ENCODE results near the gene SCUBE1. TPM values are rescaled to one million over a fixed set of nuclear protein-coding genes. Genes with fewer than 3 reads are reported as not detected.

SCUBE1 gene
- total and polyA plus RNA-seq, 10 of the 15 experiments (the other 5 are each of a cell fraction or from before 2014, with no cell fraction given): not detected

DNA sequence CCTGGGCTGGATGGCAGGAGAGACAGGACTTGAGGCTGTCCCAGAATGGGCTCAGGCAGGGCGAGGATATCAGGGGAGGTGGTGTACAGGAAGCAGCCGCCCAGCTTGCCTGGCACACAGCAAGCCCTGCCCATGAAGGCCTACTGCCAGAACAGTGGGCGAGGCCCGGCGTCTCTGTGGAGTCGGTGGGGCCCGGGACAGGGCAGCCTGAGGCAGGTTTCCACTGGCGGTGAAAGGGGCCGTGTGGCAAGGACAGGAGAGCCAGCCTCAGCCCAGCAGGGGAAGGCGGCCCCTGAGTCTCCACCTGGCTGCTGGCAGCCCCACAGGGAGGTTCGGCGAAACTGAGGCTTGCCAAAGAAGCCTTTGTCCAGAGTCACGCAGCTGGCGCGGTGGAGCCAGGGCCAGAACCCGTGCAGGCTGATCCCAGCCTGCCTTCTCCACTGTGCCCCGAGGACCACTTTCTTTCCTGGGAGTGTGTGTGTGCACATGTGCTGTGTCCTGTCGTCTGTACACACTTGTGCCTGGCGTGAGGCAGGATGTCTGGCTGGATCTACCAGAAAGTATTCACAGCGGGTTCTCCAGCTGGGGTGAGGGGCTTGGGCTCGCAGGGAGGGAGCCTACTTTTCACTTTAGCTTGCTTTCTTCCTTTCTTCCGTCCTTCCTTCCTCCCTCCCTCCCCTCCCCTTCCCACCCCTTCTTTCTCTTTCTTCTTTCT lies 190.7 kb downstream of the SCUBE1 start (continued):
- TF ChIP-seq EGR1 (IDR thresholded peaks at IDR 0.05; ENCODE audit: borderline replicate concordance in 1 of 2, low read depth in 2 of 2, low read length in 2 of 2) (no peak), NFXL1 (IDR thresholded peaks at IDR 0.05; ENCODE audit: borderline replicate concordance) (no peak), POLR2A (IDR thresholded peaks at IDR 0.05; ENCODE audit: low read depth, low read length) (peak; percentile 29; the same call in 1 of the 2 replicates), JUNB (IDR thresholded peaks at IDR 0.05) (no peak), ASH2L (IDR thresholded peaks at IDR 0.05; ENCODE audit: borderline replicate concordance, low read depth) (no peak), TCF3 (IDR thresholded peaks at IDR 0.05; ENCODE audit: borderline replicate concordance, insufficient read depth, low read depth, low read length) (no peak), BRCA1 (IDR thresholded peaks at IDR 0.05; ENCODE audit: low read depth, low read length) (no peak), ZNF24 (IDR thresholded peaks at IDR 0.05) (no peak)
- TF ChIP-seq, protein P1, sequence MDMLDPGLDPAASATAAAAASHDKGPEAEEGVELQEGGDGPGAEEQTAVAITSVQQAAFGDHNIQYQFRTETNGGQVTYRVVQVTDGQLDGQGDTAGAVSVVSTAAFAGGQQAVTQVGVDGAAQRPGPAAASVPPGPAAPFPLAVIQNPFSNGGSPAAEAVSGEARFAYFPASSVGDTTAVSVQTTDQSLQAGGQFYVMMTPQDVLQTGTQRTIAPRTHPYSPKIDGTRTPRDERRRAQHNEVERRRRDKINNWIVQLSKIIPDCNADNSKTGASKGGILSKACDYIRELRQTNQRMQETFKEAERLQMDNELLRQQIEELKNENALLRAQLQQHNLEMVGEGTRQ (IDR thresholded peaks at IDR 0.05; ENCODE audit: borderline replicate concordance, low read depth, low read length): no peak

DNA sequence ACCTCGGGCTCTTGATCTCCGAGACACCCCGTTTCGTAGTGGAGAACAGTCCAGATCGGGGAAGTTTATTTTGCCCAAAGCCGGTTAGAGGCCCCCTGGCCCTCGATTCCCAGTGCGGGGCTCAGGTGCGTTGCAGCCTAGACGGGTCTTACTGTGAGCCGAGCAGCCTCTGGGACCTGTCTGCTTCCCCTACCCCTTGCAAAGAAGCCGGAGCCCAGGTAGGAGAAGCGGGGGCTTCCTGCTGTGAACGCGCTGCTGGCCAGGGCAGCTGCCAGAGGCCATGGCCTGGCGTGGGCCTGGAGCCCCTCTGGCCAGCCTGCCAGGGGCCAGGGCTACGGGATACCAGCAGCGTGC lies 191.2 kb downstream of the SCUBE1 start:
- TF ChIP-seq LARP7 (IDR thresholded peaks at IDR 0.05): 0 out of 2 replicates have a peak, but pooled peaks have one; percentile 6
- TF ChIP-seq USF1 (IDR thresholded peaks at IDR 0.05; ENCODE audit: borderline replicate concordance, extremely low read length, insufficient read depth, low read depth, low read length): no peak
- H3K4me1 ChIP-seq (ENCODE audit: control insufficient read depth, insufficient read depth, low read length): peaks cover 17% of the 10 kb centered on the region
- ChIA-PET CTCF (no interaction called here), SMC1A (ENCODE audit: uncharacterized antibody, unreplicated experiment) (no interaction called here), RAD21 (ENCODE audit: unreplicated experiment) (no interaction called here), POLR2A (no interaction called here)
- peak; percentile 34 for ATAC-seq
- in situ Hi-C loops (cut with MboI): no loop called here
- H3K9ac ChIP-seq (ENCODE audit: control insufficient read depth, insufficient read depth, low read length): peak overlapping the region; percentile 59
- no peaks in the 10 kb centered on the region for H3K9me3 ChIP-seq (replicated peaks; ENCODE audit: control insufficient read depth, insufficient read depth, low read length)
- H3K79me2 ChIP-seq (ENCODE audit: control insufficient read depth, insufficient read depth, low read length): no peaks in the 10 kb centered on the region; the same call in 1 of the 2 replicates
- under 1% methylated on average over 18 of the region's 18 CpGs for WGBS (ENCODE audit: insufficient coverage, insufficient replicate concordance, low lambda C conversion rate, missing lambda C conversion rate)
- H3K36me3 ChIP-seq (ENCODE audit: control insufficient read depth in 2 of 2, insufficient read depth in 2 of 2, low read length in 1 of 2): no peaks in the 10 kb centered on the region
- H3K27ac ChIP-seq (ENCODE audit: control insufficient read depth, insufficient read depth): no peak overlapping the region; the same call in 1 of the 2 replicates
- H3K4me2 ChIP-seq (ENCODE audit: control insufficient read depth, insufficient read depth): peak overlapping the region; percentile 94
- H3K27me3 ChIP-seq (replicated peaks in 1 of 2; ENCODE audit: control insufficient read depth in 2 of 2, insufficient read depth in 2 of 2, low read length in 1 of 2): no peaks in the 10 kb centered on the region
- no peaks in the 10 kb centered on the region for H4K20me1 ChIP-seq (ENCODE audit: control insufficient read depth, insufficient read depth)
- intact Hi-C loops (cut with micrococcal nuclease; ENCODE audit: unreplicated experiment): no loop called here
- FAIRE-seq: no peak
- peak overlapping the region; percentile 77 for H3K4me3 ChIP-seq
- DNase-seq (ENCODE audit: low read depth, low spot score): no peak
- peak overlapping the region; percentile 75 for H2AFZ ChIP-seq (ENCODE audit: control insufficient read depth, low read depth, low read length)
- no TSS peak for BruUV-seq (replicated peaks)

Data from GM12878 (cell line).